Vagina (tissue), 2 donors: ENCODE results near the gene FGF4. TPM values are rescaled to one million over a fixed set of nuclear protein-coding genes. Genes with fewer than 3 reads are reported as not detected.

ENCODE experiments used
- DNase-seq, 2 donors: peaks; one replicate each; pipeline ENCODE4 v3.0.0-alpha.2; 2017; ENCODE audit errors: extremely low spot score in 2 of 2
- H3K27ac ChIP-seq: fragments of 200-600 bp; sonication (generic); one replicate; pipeline ENCODE4 v1.5.1; 2019
- H3K27me3 ChIP-seq: fragments of 200-600 bp; sonication (generic); one replicate; pipeline ENCODE4 v1.5.1; 2019
- H3K36me3 ChIP-seq, 2 donors: fragments of 200-600 bp; sonication (generic); one replicate each; pipeline ENCODE4 v1.5.1; 2017 to 2019
- H3K4me1 ChIP-seq: fragments of 200-600 bp; sonication (generic); one replicate; pipeline ENCODE4 v1.5.1; 2019
- H3K4me3 ChIP-seq, 2 donors: fragments of 200-600 bp; sonication (generic); 1 replicate in 1 of 2; 2 replicates in 1 of 2; pipeline ENCODE4 v1.5.1; 2016 to 2019
- H3K9me3 ChIP-seq: fragments of 200-600 bp; sonication (generic); one replicate; pipeline ENCODE4 v1.5.1; 2019
- CTCF ChIP-seq, 3 experiments: fragments of 450-650 bp in 2 of 3; fragments of 200-600 bp in 1 of 3; sonication (generic) in 1 of 3; IDR thresholded peaks; one replicate each; pipeline ENCODE4 v1.5.1; 2017 to 2019; ENCODE audit warnings: antibody characterized with exemption in 3 of 3, mild to moderate bottlenecking in 2 of 3, moderate library complexity in 2 of 3
- POLR2A ChIP-seq, 2 donors: fragments of 450-650 bp; IDR thresholded peaks; one replicate each; pipeline ENCODE4 v1.6.1; 2017; ENCODE audit warnings: antibody characterized with exemption in 2 of 2, mild to moderate bottlenecking in 2 of 2, moderate library complexity in 2 of 2
- POLR2AphosphoS5 ChIP-seq, 2 donors: sonication (generic); formaldehyde crosslinking; IDR thresholded peaks; one replicate each; pipeline ENCODE4 v1.9.0; 2017; ENCODE audit warnings: antibody characterized with exemption in 2 of 2, mild to moderate bottlenecking in 2 of 2, low read depth in 1 of 2; ENCODE audit not compliant: insufficient read depth in 1 of 2
- intact Hi-C: fragments of 100-400 bp; cut with DNase I; formaldehyde crosslinking; loops from one replicate; pipeline ENCODE4 v1.15.1; 2023
- total RNA-seq: library from RNA; depleted of rRNA; stranded (reverse); fragments of >200 nt; gene quantifications from one replicate; pipeline ENCODE4 v1.2.3, GENCODE V29; 2016

FGF4 gene
- total RNA-seq, 1 donor from 2014 or later: not detected

- intact Hi-C loops: no loop called here
- no peaks in the 10 kb centered on the region for H3K27me3 ChIP-seq
- H3K9me3 ChIP-seq: no peaks in the 10 kb centered on the region
- H3K4me3 ChIP-seq: no peak overlapping the region
- no peaks in the 10 kb centered on the region for H3K36me3 ChIP-seq
- H3K4me1 ChIP-seq: no peaks in the 10 kb centered on the region
- no peak overlapping the region for H3K27ac ChIP-seq
- TF ChIP-seq CTCF (IDR thresholded peaks at IDR 0.05) (no peak), POLR2AphosphoS5 (IDR thresholded peaks at IDR 0.05; ENCODE audit: insufficient read depth in 1 of 2, low read depth in 1 of 2) (no peak), POLR2A (IDR thresholded peaks at IDR 0.05) (no peak)
- no peak for DNase-seq
These were observed 16.4 kb upstream of the FGF4 start for GRCh38 chr11:69791276-69792180.

GRCh38 chr11:69788956-69789355 lies 13.8 kb upstream of the FGF4 start:
- Histone ChIP-seq H3K27ac (no peak overlapping the region), H3K4me1 (no peaks in the 10 kb centered on the region), H3K36me3 (no peaks in the 10 kb centered on the region), H3K4me3 (no peak overlapping the region), H3K9me3 (no peaks in the 10 kb centered on the region), H3K27me3 (no peaks in the 10 kb centered on the region)
- DNase-seq: no peak
- no peak for TF ChIP-seq CTCF (IDR thresholded peaks at IDR 0.05)
- intact Hi-C loops: no loop called here

- intact Hi-C loops: no loop called here
- no peaks in the 10 kb centered on the region for H3K4me1 ChIP-seq
These were observed 12.8 kb upstream of the FGF4 start for GRCh38 chr11:69787906-69788305.

GRCh38 chr11:69787457-69787856 lies 12.3 kb upstream of the FGF4 start:
- H3K36me3 ChIP-seq: no peaks in the 10 kb centered on the region
- no peaks in the 10 kb centered on the region for H3K4me1 ChIP-seq
- TF ChIP-seq POLR2AphosphoS5 (IDR thresholded peaks at IDR 0.05; ENCODE audit: insufficient read depth in 1 of 2, low read depth in 1 of 2) (no peak), CTCF (IDR thresholded peaks at IDR 0.05) (no peak), POLR2A (IDR thresholded peaks at IDR 0.05) (no peak)
- DNase-seq: no peak
- no peak overlapping the region for H3K27ac ChIP-seq
- H3K4me3 ChIP-seq: no peak overlapping the region
- intact Hi-C loops: no loop called here
- H3K27me3 ChIP-seq: no peaks in the 10 kb centered on the region
- no peaks in the 10 kb centered on the region for H3K9me3 ChIP-seq

More at GRCh38 chr11:69787906-69788305, 12.8 kb upstream of the FGF4 start:
- no peak for DNase-seq
- Histone ChIP-seq H3K27me3 (no peaks in the 10 kb centered on the region), H3K36me3 (no peaks in the 10 kb centered on the region), H3K9me3 (no peaks in the 10 kb centered on the region), H3K27ac (no peak overlapping the region), H3K4me3 (no peak overlapping the region)
- TF ChIP-seq POLR2AphosphoS5 (IDR thresholded peaks at IDR 0.05; ENCODE audit: insufficient read depth in 1 of 2, low read depth in 1 of 2): no peak

- TF ChIP-seq POLR2A (IDR thresholded peaks at IDR 0.05): no peak
- TF ChIP-seq CTCF (IDR thresholded peaks at IDR 0.05): no peak
- no peak for TF ChIP-seq POLR2AphosphoS5 (IDR thresholded peaks at IDR 0.05; ENCODE audit: insufficient read depth in 1 of 2, low read depth in 1 of 2)
- H3K36me3 ChIP-seq: no peaks in the 10 kb centered on the region
- intact Hi-C loops: no loop called here
- H3K27me3 ChIP-seq: no peaks in the 10 kb centered on the region
- no peak overlapping the region for H3K4me3 ChIP-seq
- no peaks in the 10 kb centered on the region for H3K9me3 ChIP-seq
- no peaks in the 10 kb centered on the region for H3K4me1 ChIP-seq
- H3K27ac ChIP-seq: no peak overlapping the region
- no peak for DNase-seq
These were observed 6.1 kb upstream of the FGF4 start for GRCh38 chr11:69781241-69781640.
